Heart right ventricle (tissue), 16 donors: Measurements from ENCODE around the gene PRRT1B. TPM values are rescaled to one million over a fixed set of nuclear protein-coding genes. Genes with fewer than 3 reads are reported as not detected.
"Not testable (repeated sequence)": the region's sequence is repeated elsewhere in the genome, so short reads cannot be mapped to it uniquely, and the experiment has no call there.

Experiments
- ATAC-seq, 8 donors: fragments of 200-7000 bp; cut with Tn5 transposase; one replicate each; pipeline ENCODE4 v1.9.1; 2020; ENCODE audit warnings: mild to moderate bottlenecking in 8 of 8, moderate library complexity in 8 of 8, moderate number of reproducible peaks in 1 of 8
- DNase-seq, 2 donors: peaks; one replicate each; pipeline ENCODE4 v3.0.0-alpha.2; 2020
- H3K27ac ChIP-seq, 10 donors: fragments of 200-600 bp; sonication (generic) in 2 of 10; one replicate each; pipeline versions ENCODE4 v1.5.0 to v1.8.0; 2020 to 2022; ENCODE audit warnings: mild to moderate bottlenecking in 3 of 10
- H3K27me3 ChIP-seq, 7 donors: fragments of 200-600 bp; one replicate each; pipeline ENCODE4 v1.8.0; 2021 to 2022; ENCODE audit warnings: mild to moderate bottlenecking in 2 of 7
- H3K36me3 ChIP-seq, 9 donors: fragments of 200-600 bp; sonication (generic) in 1 of 9; one replicate each; pipeline versions ENCODE4 v1.5.0 to v1.8.0; 2020 to 2022; ENCODE audit warnings: mild to moderate bottlenecking in 2 of 9
- H3K4me1 ChIP-seq, 9 donors: fragments of 200-600 bp; sonication (generic) in 1 of 9; one replicate each; pipeline versions ENCODE4 v1.5.0 to v1.8.0; 2020 to 2022; ENCODE audit warnings: mild to moderate bottlenecking in 4 of 9
- H3K4me3 ChIP-seq, 10 donors: fragments of 200-600 bp; sonication (generic) in 2 of 10; one replicate each; pipeline versions ENCODE4 v1.5.0 to v1.8.0; 2020 to 2022; ENCODE audit warnings: mild to moderate bottlenecking in 7 of 10, moderate library complexity in 2 of 10
- H3K9me3 ChIP-seq, 11 donors: fragments of 200-600 bp in 10 of 11; sonication (generic) in 2 of 11; one replicate each; pipeline versions ENCODE4 v1.5.0 to v1.8.0; 2013 to 2022; ENCODE audit warnings: mild to moderate bottlenecking in 2 of 11, control low read depth in 1 of 11, moderate library complexity in 1 of 11
- WGBS, 2 donors: extraction: QIAGEN DNeasy Blood & Tissue Kit; methylation state at CpG; one replicate each; pipeline ENCODE4 v1.1.7; 2013; ENCODE audit warnings: inconsistent platforms in 1 of 2; 5-methylcytosine and 5-hydroxymethylcytosine counted together
- intact Hi-C, 10 donors: fragments of 100-400 bp; cut with DNase I; formaldehyde crosslinking; loops; one replicate each; pipeline versions ENCODE4 v1.11.1 to v1.14.2; 2022
- polyA plus RNA-seq, 2 donors: library from polyadenylated mRNA; stranded (reverse); fragments of 200-250 nt; gene quantifications; one replicate each; pipeline ENCODE4 v1.2.3, GENCODE V29; 2013
- total RNA-seq, 10 donors: library from RNA; stranded (reverse); fragmentation: NEBNext Ultra II Directional in 3 of 10; extraction: Animal tissue kit (Norgen Biotek cat#: 25700) in 3 of 10; gene quantifications; one replicate each; pipeline versions ENCODE4 v1.2.1 to v1.2.4, GENCODE V29; 2021 to 2023
- TF ChIP-seq, protein P1 (sequence below), 9 donors: fragments of 200-600 bp; sonication (generic) in 2 of 9; IDR thresholded peaks; one replicate each; pipeline versions ENCODE4 v1.5.0 to v1.8.0; 2021 to 2022; ENCODE audit warnings: antibody characterized with exemption in 9 of 9, mild to moderate bottlenecking in 5 of 9, moderate library complexity in 1 of 9
- donor health status: Arrhythmogenic right ventricular cardiomyopathy.
- donor health status: ischemic (EF 13 %, LVEDD 7.1; RV severe dilation, severe dysfunction).
- donor health status: healthy with polysubstance abuse.
- donor health status: DM: no; HTN: yes; CAD: no.
- donor health status: DM: no; HTN: no; CAD: no.
- donor health status: ischemic (EF 25% LVEDD 6.9; RV normal size, moderate dysfunction).
- donor health status: ischemic (EF 25% LVEDD 5.7; RV mildly dilated, moderate dysfunction).
- donor health status: healthy.
- donor health status: DM: yes; HTN: yes; CAD: no.
- donor health status: Ischemic cardiomyopathy.
- donor health status: ischemic (EF 35%, LVEDD 5.7; RV mildly dilated, moderate dysfunction).
- donor health status: nonischemic (EF 11% LVEDD 7.7; RV severe dilation, severe dysfunction).
- donor health status: DM: yes; HTN: yes; CAD: no.
- donor health status: PGD.
- donor health status: ischemic (EF 29% LVEDD 5.4; RV normal size, mild dysfunction).
- donor health status: nonischemic (EF 23%, LVEDD 6.1; RV moderate dilation, normal function).

The PRRT1B gene
- total and polyA plus RNA-seq, 12 donors, result not detected

DNA sequence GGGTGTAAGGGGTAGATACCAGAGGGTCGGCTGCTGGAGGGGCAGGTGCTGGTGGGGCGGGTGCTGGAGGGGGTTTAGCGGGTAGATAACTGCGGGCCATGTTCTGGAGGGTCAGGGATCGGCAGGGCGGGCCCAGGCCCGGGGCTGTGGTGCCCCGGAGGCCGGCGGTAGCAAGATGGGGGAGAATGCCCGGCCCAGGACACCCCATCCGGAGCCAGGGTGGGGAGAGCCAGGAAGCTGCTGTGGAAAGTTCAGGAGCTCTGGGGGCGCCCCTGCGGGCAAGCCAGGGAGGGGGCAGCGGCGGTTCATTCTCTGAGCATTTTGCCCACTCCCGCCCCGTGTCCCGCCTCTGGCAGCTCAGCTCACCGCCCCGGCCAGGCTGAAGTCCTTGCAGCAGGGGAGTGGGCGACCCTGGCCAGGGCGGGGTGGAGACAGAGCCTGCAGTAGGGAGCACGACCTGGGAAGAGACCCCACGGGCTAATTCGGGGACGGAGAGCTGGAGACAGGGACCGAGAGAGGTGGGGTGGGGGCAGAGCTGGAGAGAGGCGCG lies 538 bp downstream of the PRRT1B start:
- peaks cover 5 to 14% (median 10%) of the 10 kb centered on the region in 9 donors for H3K4me1 ChIP-seq
- peaks cover 0 to 28% (median 19%) of the 10 kb centered on the region in 11 donors for H3K9me3 ChIP-seq
- TF ChIP-seq, protein P1, sequence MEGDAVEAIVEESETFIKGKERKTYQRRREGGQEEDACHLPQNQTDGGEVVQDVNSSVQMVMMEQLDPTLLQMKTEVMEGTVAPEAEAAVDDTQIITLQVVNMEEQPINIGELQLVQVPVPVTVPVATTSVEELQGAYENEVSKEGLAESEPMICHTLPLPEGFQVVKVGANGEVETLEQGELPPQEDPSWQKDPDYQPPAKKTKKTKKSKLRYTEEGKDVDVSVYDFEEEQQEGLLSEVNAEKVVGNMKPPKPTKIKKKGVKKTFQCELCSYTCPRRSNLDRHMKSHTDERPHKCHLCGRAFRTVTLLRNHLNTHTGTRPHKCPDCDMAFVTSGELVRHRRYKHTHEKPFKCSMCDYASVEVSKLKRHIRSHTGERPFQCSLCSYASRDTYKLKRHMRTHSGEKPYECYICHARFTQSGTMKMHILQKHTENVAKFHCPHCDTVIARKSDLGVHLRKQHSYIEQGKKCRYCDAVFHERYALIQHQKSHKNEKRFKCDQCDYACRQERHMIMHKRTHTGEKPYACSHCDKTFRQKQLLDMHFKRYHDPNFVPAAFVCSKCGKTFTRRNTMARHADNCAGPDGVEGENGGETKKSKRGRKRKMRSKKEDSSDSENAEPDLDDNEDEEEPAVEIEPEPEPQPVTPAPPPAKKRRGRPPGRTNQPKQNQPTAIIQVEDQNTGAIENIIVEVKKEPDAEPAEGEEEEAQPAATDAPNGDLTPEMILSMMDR (IDR thresholded peaks at IDR 0.05), result no peak
- H3K27ac ChIP-seq, result no peak overlapping the region
- peaks cover 11 to 71% (median 43%) of the 10 kb centered on the region in 7 donors for H3K27me3 ChIP-seq
- intact Hi-C loops, result no loop called here
- H3K36me3 ChIP-seq, result no peaks in the 10 kb centered on the region
- ATAC-seq (peak in 4 of 8 donors; percentile 13 to 75 (median 32)), DNase-seq (no peak)
- H3K4me3 ChIP-seq, result peak overlapping the region in 5 of 10 donors; percentile 4 to 38 (median 16)
- WGBS, 2 donors, result 3 to 4% methylated on average over 28 to 30 of the region's 30 CpGs

DNA sequence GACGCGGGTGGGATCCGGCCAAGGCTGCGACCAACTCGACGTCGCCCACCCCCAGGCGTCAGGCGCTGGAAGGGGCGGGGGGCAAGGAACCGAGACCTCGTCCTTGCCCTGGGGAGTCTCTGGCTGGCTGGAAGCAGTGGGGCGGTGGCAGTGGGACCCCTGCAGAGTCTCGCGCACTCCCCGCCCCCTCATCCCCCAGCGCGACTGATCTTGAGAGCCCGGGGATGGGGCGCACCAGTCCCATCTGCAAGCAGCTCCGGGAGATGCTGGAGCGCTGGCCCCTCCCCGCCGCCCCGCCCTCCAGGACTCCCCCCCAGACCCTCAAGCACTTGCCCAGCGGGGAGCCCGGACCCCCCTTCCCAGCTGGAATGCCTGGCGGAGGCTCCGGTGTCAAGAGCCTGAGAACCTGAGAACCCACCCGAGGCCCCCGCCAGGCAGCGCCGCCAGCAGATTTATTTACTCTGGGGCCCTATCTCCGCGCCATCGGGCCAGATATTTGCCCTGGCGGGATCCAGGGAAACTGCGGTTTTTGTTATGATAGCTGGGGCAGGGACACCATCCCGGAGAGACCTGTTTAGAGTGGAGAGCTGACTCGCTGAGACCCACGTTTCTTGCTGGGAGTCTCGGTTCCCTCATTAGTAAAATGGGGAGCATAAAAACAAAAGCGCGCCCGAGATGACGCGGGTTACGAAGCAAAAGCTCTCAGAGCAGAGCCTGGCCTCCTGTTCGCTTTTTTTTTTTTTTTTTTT lies 1.2 kb downstream of the PRRT1B start:
- Histone ChIP-seq H3K27me3 (peaks cover 11 to 71% (median 43%) of the 10 kb centered on the region in 7 donors), H3K9me3 (peaks cover 0 to 28% (median 19%) of the 10 kb centered on the region in 11 donors), H3K4me3 (peak overlapping the region in 9 of 10 donors; percentile 4 to 38 (median 32)), H3K4me1 (peaks cover 5 to 14% (median 10%) of the 10 kb centered on the region in 9 donors), H3K36me3 (no peaks in the 10 kb centered on the region), H3K27ac (no peak overlapping the region)
- no peak for DNase-seq
- TF ChIP-seq, protein P1 (IDR thresholded peaks at IDR 0.05), result no peak
- peak in 3 of 8 donors; percentile 14 to 35 (median 17) for ATAC-seq
- intact Hi-C loops, result no loop called here
- 3 to 4% methylated on average over 40 to 49 of the region's 49 CpGs for WGBS, 2 donors

DNA sequence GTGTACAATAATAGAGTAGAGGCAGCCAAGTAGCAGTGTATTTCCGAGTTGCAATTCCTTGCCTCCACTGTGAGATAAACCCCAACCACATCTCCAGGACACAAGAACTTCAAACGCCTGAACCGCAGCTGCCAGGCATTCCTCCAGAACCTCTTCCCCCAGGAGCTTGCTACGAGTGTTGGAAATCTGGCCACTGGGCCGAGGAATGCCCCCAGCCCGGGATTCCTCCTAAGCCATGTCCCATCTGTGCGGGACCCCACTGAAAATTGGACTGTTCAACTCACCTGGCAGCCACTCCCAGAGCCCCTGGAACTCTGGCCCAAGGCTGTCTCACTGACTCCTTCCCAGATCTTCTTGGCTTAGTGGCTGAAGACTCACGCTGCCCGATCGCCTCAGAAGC lies 3.9 kb downstream of the PRRT1B start:
- intact Hi-C loops, DNase-seq, H3K4me3 ChIP-seq, H3K27ac ChIP-seq, H3K36me3 ChIP-seq, ATAC-seq, H3K9me3 ChIP-seq: not testable (repeated sequence)
- H3K27me3 ChIP-seq, result peaks cover 11 to 90% (median 59%) of the 10 kb centered on the region in 7 donors
- WGBS, 2 donors, result 75 to 77% methylated on average over 10 of the region's 10 CpGs
- H3K4me1 ChIP-seq, result peaks cover 5 to 14% (median 10%) of the 10 kb centered on the region in 9 donors

DNA sequence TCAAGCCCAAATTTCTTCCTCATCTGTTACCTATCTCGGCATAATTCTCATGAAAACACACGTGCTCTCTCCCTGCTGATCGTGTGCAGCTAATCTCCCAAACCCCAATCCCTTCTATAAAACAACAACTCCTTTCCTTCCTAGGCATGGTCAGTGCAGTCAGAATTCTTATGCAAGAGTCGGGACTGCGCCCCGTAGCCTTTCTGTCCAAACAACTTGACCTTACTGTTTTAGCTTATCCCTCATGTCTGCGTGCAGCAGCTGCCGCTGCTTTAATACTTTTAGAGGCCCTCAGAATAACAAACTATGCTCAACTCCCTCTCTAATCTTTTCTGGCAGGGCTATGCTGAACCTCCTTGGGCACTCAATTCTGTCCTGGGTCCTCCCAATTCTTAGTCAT lies 5.1 kb downstream of the PRRT1B start:
- H3K27ac ChIP-seq, intact Hi-C loops, H3K4me3 ChIP-seq, H3K36me3 ChIP-seq, ATAC-seq, DNase-seq, H3K9me3 ChIP-seq: not testable (repeated sequence)
- WGBS, 2 donors, result 59 to 73% methylated on average over 8 of the region's 8 CpGs
- Histone ChIP-seq H3K27me3 (peaks cover 11 to 89% (median 60%) of the 10 kb centered on the region in 7 donors), H3K4me1 (peaks cover 5 to 14% (median 10%) of the 10 kb centered on the region in 9 donors)

DNA sequence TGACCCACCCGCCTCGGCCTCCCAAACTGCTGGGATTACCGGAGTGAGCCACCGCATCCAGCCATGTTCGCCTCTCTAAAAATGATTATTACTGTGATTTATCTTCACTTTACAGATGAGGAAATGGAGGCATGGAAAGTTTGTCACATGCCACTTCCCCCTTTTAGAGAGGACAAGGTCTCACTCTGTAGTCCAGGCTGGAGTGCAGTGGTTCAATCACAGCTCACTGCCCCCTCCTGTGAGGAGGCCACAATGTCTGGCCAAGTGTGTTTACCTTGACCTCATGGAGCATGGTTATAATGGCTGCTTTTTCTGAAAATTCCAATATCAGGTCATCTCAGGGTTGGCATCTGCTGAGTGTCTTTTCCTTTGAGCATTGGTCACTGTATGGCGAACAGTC lies 6.7 kb downstream of the PRRT1B start:
- peaks cover 0 to 85% (median 57%) of the 10 kb centered on the region in 7 donors for H3K27me3 ChIP-seq

More for the DNA sequence above, 6.7 kb downstream of the PRRT1B start:
- 85 to 97% methylated on average over 6 of the region's 6 CpGs for WGBS, 2 donors
- no peaks in the 10 kb centered on the region for H3K36me3 ChIP-seq
- H3K4me1 ChIP-seq, result peaks cover 0 to under 1% (median 0%) of the 10 kb centered on the region in 9 donors
- H3K27ac ChIP-seq, result no peak overlapping the region
- no peak for ATAC-seq
- no peak for DNase-seq
- no peak overlapping the region for H3K4me3 ChIP-seq
- TF ChIP-seq, protein P1 (IDR thresholded peaks at IDR 0.05), result no peak
- intact Hi-C loops, result no loop called here
- no peaks in the 10 kb centered on the region for H3K9me3 ChIP-seq
